HCT116 (cell line): ENCODE results near the gene GNG12. TPM values are rescaled to one million over a fixed set of nuclear protein-coding genes. Genes with fewer than 3 reads are reported as not detected.

Experiments used
- ATAC-seq: fragments of 200-7000 bp; cut with Tn5 transposase; 2 replicates; pipeline ENCODE4 v1.9.1; 2020; ENCODE audit warnings: mild to moderate bottlenecking, moderate library complexity
- BruUV-seq: library from RNA; stranded (reverse); fragments of 400-500 nt; replicated peaks from 2 replicates; lab custom pipeline; 2021; lab: Mats Ljungman, UMichigan
- CTCF ChIA-PET: fragments of 300-600 bp; sonication (Branson Sonifier 250); formaldehyde crosslinking; loops from one replicate; lab custom pipeline; 2021; ENCODE audit warnings: antibody characterized with exemption; lab: Charles Lee
- POLR2A ChIA-PET: fragments of 300-600, 350-600 bp; sonication (Branson Sonifier 250); formaldehyde crosslinking; loops from one replicate; lab custom pipeline; 2021; ENCODE audit warnings: antibody characterized with exemption; lab: Charles Lee
- RAD21 ChIA-PET, 2 experiments: fragments of 300-600 bp; sonication (Branson Sonifier 250); formaldehyde crosslinking; loops; one replicate each; lab custom pipeline; 2023; ENCODE audit warnings: low total read pairs in 2 of 2; ENCODE audit not compliant: uncharacterized antibody in 2 of 2, unreplicated experiment in 2 of 2, low non-redundant PET in 1 of 2; lab: Charles Lee
- DNase-seq: peaks from one replicate; pipeline ENCODE4 v3.0.0-alpha.2; 2010; ENCODE audit warnings: low read depth, low spot score
- H2AFZ ChIP-seq: fragments of 200-600 bp; shearing (Covaris generic), sonication (generic); 2 replicates; pipeline ENCODE4 v1.6.1; 2017; ENCODE audit warnings: low read depth, mixed run types, mixed read lengths, antibody characterized with exemption, low read length; ENCODE audit not compliant: poor library complexity, severe bottlenecking
- H3K27ac ChIP-seq: 2 replicates; pipeline ENCODE4 v1.5.1; 2012; ENCODE audit warnings: low read depth, low read length
- H3K27me3 ChIP-seq: fragments of 200-600 bp; sonication (generic); 2 replicates; pipeline ENCODE4 v1.6.1; 2016; ENCODE audit warnings: mixed run types, low read length, mixed read lengths; ENCODE audit not compliant: insufficient read depth
- H3K36me3 ChIP-seq, 2 experiments: fragments of 200-500 bp in 1 of 2; fragments of 200-600 bp in 1 of 2; sonication (Bioruptor generic) in 1 of 2; sonication (generic) in 1 of 2; 2 replicates each; pipeline versions ENCODE4 v1.5.1 to v1.6.1; 2014 to 2016; ENCODE audit warnings: low read length in 2 of 2, inconsistent platforms in 1 of 2, mixed read lengths in 1 of 2, mixed run types in 1 of 2; ENCODE audit not compliant: insufficient read depth in 2 of 2, control insufficient read depth in 1 of 2
- H3K4me1 ChIP-seq, 2 experiments: fragments of 200-600 bp in 1 of 2; sonication (generic) in 1 of 2; 2 replicates each; pipeline versions ENCODE4 v1.5.1 to v1.6.1; 2012 to 2017; ENCODE audit warnings: low read length in 2 of 2, inconsistent platforms in 1 of 2, mild to moderate bottlenecking in 1 of 2, mixed read lengths in 1 of 2, mixed run types in 1 of 2, moderate library complexity in 1 of 2; ENCODE audit not compliant: insufficient read depth in 2 of 2, control insufficient read depth in 1 of 2
- H3K4me2 ChIP-seq: fragments of 200-600 bp; sonication (generic); 2 replicates; pipeline ENCODE4 v1.6.1; 2017; ENCODE audit warnings: mixed run types, low read length, mixed read lengths
- H3K4me3 ChIP-seq, 2 experiments: fragments of 200-600 bp in 1 of 2; sonication (generic) in 1 of 2; replicated peaks in 1 of 2; 2 replicates each; pipeline ENCODE4 v1.5.1; 2011 to 2016; ENCODE audit warnings: low read length in 2 of 2, control low read depth in 1 of 2, low read depth in 1 of 2, mild to moderate bottlenecking in 1 of 2, mixed read lengths in 1 of 2, mixed run types in 1 of 2
- H3K79me2 ChIP-seq: fragments of 200-600 bp; sonication (generic); 2 replicates; pipeline ENCODE4 v1.6.1; 2017; ENCODE audit warnings: mild to moderate bottlenecking, mixed run types, low read length, moderate library complexity, mixed read lengths; ENCODE audit not compliant: insufficient read depth
- H3K9ac ChIP-seq: fragments of 200-600 bp; sonication (generic); 2 replicates; pipeline ENCODE4 v1.6.1; 2016; ENCODE audit warnings: low read length, mixed read lengths
- H3K9me2 ChIP-seq: fragments of 200-600 bp; sonication (generic), shearing (Covaris generic); 2 replicates; pipeline ENCODE4 v1.6.1; 2017; ENCODE audit warnings: mixed run types, mild to moderate bottlenecking, moderate library complexity; ENCODE audit not compliant: insufficient read depth
- H3K9me3 ChIP-seq, 2 experiments: fragments of 200-500 bp in 1 of 2; fragments of 200-600 bp in 1 of 2; sonication (Bioruptor generic) in 1 of 2; sonication (generic) in 1 of 2; 2 replicates each; pipeline ENCODE4 v1.6.1; 2014 to 2017; ENCODE audit warnings: low read length in 2 of 2, mixed read lengths in 2 of 2, inconsistent platforms in 1 of 2, low read depth in 1 of 2, mild to moderate bottlenecking in 1 of 2, mixed run types in 1 of 2, moderate library complexity in 1 of 2; ENCODE audit not compliant: control insufficient read depth in 1 of 2, insufficient read depth in 1 of 2
- H4K20me1 ChIP-seq: fragments of 200-600 bp; sonication (generic), shearing (Covaris generic); 2 replicates; pipeline ENCODE4 v1.6.1; 2017; ENCODE audit warnings: mixed run types, mild to moderate bottlenecking, moderate library complexity; ENCODE audit not compliant: insufficient read depth
- CBX3 ChIP-seq: IDR thresholded peaks from 2 replicates; pipeline ENCODE4 v1.6.1; 2012; ENCODE audit warnings: low read depth
- CEBPB ChIP-seq: IDR thresholded peaks from 2 replicates; pipeline ENCODE4 v1.6.1; 2012; ENCODE audit warnings: low read depth
- EGR1 ChIP-seq: IDR thresholded peaks from 2 replicates; pipeline ENCODE4 v1.6.1; 2012; ENCODE audit warnings: low read depth
- ELF1 ChIP-seq: IDR thresholded peaks from 2 replicates; pipeline ENCODE4 v1.6.1; 2012; ENCODE audit warnings: low read depth, borderline replicate concordance
- EZH2 ChIP-seq: fragments of 200-600 bp; sonication (generic); IDR thresholded peaks from 2 replicates; pipeline ENCODE4 v1.6.1; 2017; ENCODE audit warnings: antibody characterized with exemption, mixed run types
- JUND ChIP-seq: IDR thresholded peaks from 2 replicates; pipeline ENCODE4 v1.6.1; 2012
- POLR2A ChIP-seq: IDR thresholded peaks from 2 replicates; pipeline ENCODE4 v1.7.0; 2011; ENCODE audit warnings: borderline replicate concordance; ENCODE audit not compliant: insufficient read depth, insufficient read length; ENCODE audit errors: extremely low read depth
- POLR2AphosphoS5 ChIP-seq: IDR thresholded peaks from 2 replicates; pipeline ENCODE4 v1.6.1; 2011; ENCODE audit warnings: mild to moderate bottlenecking, low read depth, low read length, moderate library complexity
- SIN3A ChIP-seq: IDR thresholded peaks from 2 replicates; pipeline ENCODE4 v1.6.1; 2012; ENCODE audit warnings: low read depth
- SP1 ChIP-seq: IDR thresholded peaks from 2 replicates; pipeline ENCODE4 v1.6.1; 2012; ENCODE audit warnings: low read depth
- SRF ChIP-seq: IDR thresholded peaks from 2 replicates; pipeline ENCODE4 v1.6.1; 2012; ENCODE audit warnings: low read depth
- TCF7L2 ChIP-seq: IDR thresholded peaks from 2 replicates; pipeline ENCODE4 v1.7.0; 2011; ENCODE audit warnings: borderline replicate concordance, inconsistent platforms; ENCODE audit not compliant: insufficient read depth, insufficient read length; ENCODE audit errors: extremely low read depth
- YY1 ChIP-seq: IDR thresholded peaks from 2 replicates; pipeline ENCODE4 v1.6.1; 2011; ENCODE audit warnings: low read length, low read depth, moderate library complexity, mild to moderate bottlenecking; ENCODE audit not compliant: insufficient replicate concordance; ENCODE audit errors: extremely low read depth
- ZFX ChIP-seq: fragments of 450-650 bp; IDR thresholded peaks from 2 replicates; pipeline ENCODE4 v1.6.1; 2017
- ZNF274 ChIP-seq: fragments of 200-500 bp; sonication (Bioruptor generic); IDR thresholded peaks from 2 replicates; pipeline ENCODE4 v1.6.1; 2014; ENCODE audit warnings: mild to moderate bottlenecking, low read depth, low read length, inconsistent platforms
- intact Hi-C: fragments of 100-400 bp; cut with micrococcal nuclease; formaldehyde crosslinking; loops from 2 replicates; pipeline ENCODE4 v1.10.0; 2022
- total RNA-seq: library from RNA; stranded (reverse); gene quantifications from one replicate; pipeline ENCODE4 v1.2.1, GENCODE V29; 2021; ENCODE audit not compliant: unreplicated experiment
- TF ChIP-seq, protein P1 (sequence below): IDR thresholded peaks from 2 replicates; pipeline ENCODE4 v1.6.1; 2012
- TF ChIP-seq, protein P2 (sequence below): IDR thresholded peaks from 2 replicates; pipeline ENCODE4 v1.6.1; 2011; ENCODE audit warnings: mild to moderate bottlenecking, low read length, moderate library complexity; ENCODE audit not compliant: insufficient replicate concordance; ENCODE audit errors: extremely low read depth
- TF ChIP-seq, protein P3 (sequence below): IDR thresholded peaks from 2 replicates; pipeline ENCODE4 v1.6.1; 2012; ENCODE audit warnings: low read depth
- TF ChIP-seq, protein P4 (sequence below): IDR thresholded peaks from 2 replicates; pipeline ENCODE4 v1.6.1; 2012

Gene GNG12
- total RNA-seq, 1 experiment from 2014 or later = 49.6 TPM

DNA sequence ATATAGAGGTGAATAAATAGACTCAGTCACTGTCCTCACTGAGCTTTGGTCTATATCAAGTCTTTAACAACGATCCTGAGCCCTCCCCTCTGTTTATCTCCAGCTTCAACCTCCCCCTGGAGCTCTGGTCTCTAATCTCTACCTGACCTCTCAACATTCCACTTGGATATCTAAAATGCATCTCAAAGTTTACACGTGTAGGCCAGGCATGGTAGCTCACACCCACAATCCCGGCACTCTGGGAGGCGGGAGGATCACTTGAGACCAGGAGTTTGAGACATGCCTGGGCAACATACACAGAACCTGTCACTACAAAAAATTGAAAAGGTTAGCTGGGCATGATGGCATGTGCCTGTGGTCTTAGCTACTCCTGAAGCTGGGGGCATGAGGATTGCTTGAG, 94.9 kb downstream of the GNG12 start:
- Histone ChIP-seq H3K27ac (no peak overlapping the region), H3K36me3 (no peaks in the 10 kb centered on the region), H4K20me1 (no peaks in the 10 kb centered on the region), H3K9ac (no peak overlapping the region), H3K4me3 (no peak overlapping the region), H3K4me1 (peaks cover 16 to 30% of the 10 kb centered on the region in 2 experiments), H3K27me3 (no peaks in the 10 kb centered on the region), H2AFZ (no peak overlapping the region), H3K4me2 (no peak overlapping the region), H3K79me2 (no peaks in the 10 kb centered on the region), H3K9me2 (no peaks in the 10 kb centered on the region), H3K9me3 (no peaks in the 10 kb centered on the region)
- CTCF ChIA-PET = no interaction called here
- RAD21 ChIA-PET = no interaction called here
- no peak for ATAC-seq
- no TSS peak for BruUV-seq
- intact Hi-C loops = no loop called here
- TF ChIP-seq SP1 (no peak), POLR2A (no peak), ELF1 (no peak), TCF7L2 (no peak), SIN3A (no peak), POLR2AphosphoS5 (no peak), ZNF274 (no peak), JUND (no peak), CBX3 (no peak), EGR1 (no peak), YY1 (no peak), ZFX (no peak), SRF (no peak), EZH2 (no peak), CEBPB (no peak)
- TF ChIP-seq, protein P1, sequence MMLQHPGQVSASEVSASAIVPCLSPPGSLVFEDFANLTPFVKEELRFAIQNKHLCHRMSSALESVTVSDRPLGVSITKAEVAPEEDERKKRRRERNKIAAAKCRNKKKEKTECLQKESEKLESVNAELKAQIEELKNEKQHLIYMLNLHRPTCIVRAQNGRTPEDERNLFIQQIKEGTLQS = no peak
- TF ChIP-seq, protein P2, sequence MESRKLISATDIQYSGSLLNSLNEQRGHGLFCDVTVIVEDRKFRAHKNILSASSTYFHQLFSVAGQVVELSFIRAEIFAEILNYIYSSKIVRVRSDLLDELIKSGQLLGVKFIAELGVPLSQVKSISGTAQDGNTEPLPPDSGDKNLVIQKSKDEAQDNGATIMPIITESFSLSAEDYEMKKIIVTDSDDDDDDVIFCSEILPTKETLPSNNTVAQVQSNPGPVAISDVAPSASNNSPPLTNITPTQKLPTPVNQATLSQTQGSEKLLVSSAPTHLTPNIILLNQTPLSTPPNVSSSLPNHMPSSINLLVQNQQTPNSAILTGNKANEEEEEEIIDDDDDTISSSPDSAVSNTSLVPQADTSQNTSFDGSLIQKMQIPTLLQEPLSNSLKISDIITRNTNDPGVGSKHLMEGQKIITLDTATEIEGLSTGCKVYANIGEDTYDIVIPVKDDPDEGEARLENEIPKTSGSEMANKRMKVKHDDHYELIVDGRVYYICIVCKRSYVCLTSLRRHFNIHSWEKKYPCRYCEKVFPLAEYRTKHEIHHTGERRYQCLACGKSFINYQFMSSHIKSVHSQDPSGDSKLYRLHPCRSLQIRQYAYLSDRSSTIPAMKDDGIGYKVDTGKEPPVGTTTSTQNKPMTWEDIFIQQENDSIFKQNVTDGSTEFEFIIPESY = no peak
- TF ChIP-seq, protein P3, sequence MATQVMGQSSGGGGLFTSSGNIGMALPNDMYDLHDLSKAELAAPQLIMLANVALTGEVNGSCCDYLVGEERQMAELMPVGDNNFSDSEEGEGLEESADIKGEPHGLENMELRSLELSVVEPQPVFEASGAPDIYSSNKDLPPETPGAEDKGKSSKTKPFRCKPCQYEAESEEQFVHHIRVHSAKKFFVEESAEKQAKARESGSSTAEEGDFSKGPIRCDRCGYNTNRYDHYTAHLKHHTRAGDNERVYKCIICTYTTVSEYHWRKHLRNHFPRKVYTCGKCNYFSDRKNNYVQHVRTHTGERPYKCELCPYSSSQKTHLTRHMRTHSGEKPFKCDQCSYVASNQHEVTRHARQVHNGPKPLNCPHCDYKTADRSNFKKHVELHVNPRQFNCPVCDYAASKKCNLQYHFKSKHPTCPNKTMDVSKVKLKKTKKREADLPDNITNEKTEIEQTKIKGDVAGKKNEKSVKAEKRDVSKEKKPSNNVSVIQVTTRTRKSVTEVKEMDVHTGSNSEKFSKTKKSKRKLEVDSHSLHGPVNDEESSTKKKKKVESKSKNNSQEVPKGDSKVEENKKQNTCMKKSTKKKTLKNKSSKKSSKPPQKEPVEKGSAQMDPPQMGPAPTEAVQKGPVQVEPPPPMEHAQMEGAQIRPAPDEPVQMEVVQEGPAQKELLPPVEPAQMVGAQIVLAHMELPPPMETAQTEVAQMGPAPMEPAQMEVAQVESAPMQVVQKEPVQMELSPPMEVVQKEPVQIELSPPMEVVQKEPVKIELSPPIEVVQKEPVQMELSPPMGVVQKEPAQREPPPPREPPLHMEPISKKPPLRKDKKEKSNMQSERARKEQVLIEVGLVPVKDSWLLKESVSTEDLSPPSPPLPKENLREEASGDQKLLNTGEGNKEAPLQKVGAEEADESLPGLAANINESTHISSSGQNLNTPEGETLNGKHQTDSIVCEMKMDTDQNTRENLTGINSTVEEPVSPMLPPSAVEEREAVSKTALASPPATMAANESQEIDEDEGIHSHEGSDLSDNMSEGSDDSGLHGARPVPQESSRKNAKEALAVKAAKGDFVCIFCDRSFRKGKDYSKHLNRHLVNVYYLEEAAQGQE = no peak
- TF ChIP-seq, protein P4, sequence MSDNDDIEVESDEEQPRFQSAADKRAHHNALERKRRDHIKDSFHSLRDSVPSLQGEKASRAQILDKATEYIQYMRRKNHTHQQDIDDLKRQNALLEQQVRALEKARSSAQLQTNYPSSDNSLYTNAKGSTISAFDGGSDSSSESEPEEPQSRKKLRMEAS = no peak
- POLR2A ChIA-PET = interaction anchor here (1.1 to 1.3 kb wide), 2 partner anchors 15 to 53 kb away, joined by 3 to 5 read pairs; partner anchors contain the start of gene GADD45A
- DNase-seq = no peak
